GM12878 (cell line): ENCODE data around the gene CEND1. TPM values are rescaled to one million over a fixed set of nuclear protein-coding genes. Genes with fewer than 3 reads are reported as not detected.

ENCODE experiments used
- ATF2 ChIP-seq: IDR thresholded peaks from 2 replicates; pipeline ENCODE4 v1.6.1; 2012; ENCODE audit warnings: low read length, inconsistent platforms
- ATF3 ChIP-seq: IDR thresholded peaks from 2 replicates; pipeline ENCODE4 v1.6.1; 2011; ENCODE audit warnings: low read depth, mild to moderate bottlenecking, low read length, moderate library complexity, borderline replicate concordance; ENCODE audit errors: extremely low read depth
- BHLHE40 ChIP-seq, 2 experiments: fragments of 450-650 bp in 1 of 2; IDR thresholded peaks; 2 replicates each; pipeline ENCODE4 v1.6.1; 2011 to 2017; ENCODE audit warnings: low read depth in 2 of 2, borderline replicate concordance in 1 of 2, improper control_type of control experiment in 1 of 2, low read length in 1 of 2, mild to moderate bottlenecking in 1 of 2
- CEBPZ ChIP-seq: fragments of 150-350 bp; IDR thresholded peaks from 2 replicates; pipeline ENCODE4 v1.6.1; 2016; ENCODE audit warnings: low read depth, low read length
- DPF2 ChIP-seq: fragments of 450-650 bp; IDR thresholded peaks from 2 replicates; pipeline ENCODE4 v1.6.1; 2017; ENCODE audit warnings: mild to moderate bottlenecking
- E4F1 ChIP-seq: fragments of 450-650 bp; IDR thresholded peaks from 2 replicates; pipeline ENCODE4 v1.6.1; 2018; ENCODE audit warnings: borderline replicate concordance, mild to moderate bottlenecking; ENCODE audit not compliant: partially characterized antibody
- ETV6 ChIP-seq, 2 experiments: fragments of 450-650 bp in 1 of 2; IDR thresholded peaks in 1 of 2; conservative IDR thresholded peaks in 1 of 2; 2 replicates each; pipeline ENCODE4 v1.6.1; 2014; ENCODE audit warnings: antibody characterized with exemption in 1 of 2, borderline replicate concordance in 1 of 2, low read depth in 1 of 2, mild to moderate bottlenecking in 1 of 2, moderate library complexity in 1 of 2
- FOXK2 ChIP-seq: fragments of 450-650 bp; IDR thresholded peaks from 2 replicates; pipeline ENCODE4 v1.6.1; 2017; ENCODE audit warnings: mild to moderate bottlenecking, moderate library complexity
- HCFC1 ChIP-seq: fragments of 150-350 bp; IDR thresholded peaks from 2 replicates; pipeline ENCODE4 v1.6.1; 2014; ENCODE audit warnings: low read length
- IKZF2 ChIP-seq, 2 experiments: fragments of 450-650 bp; IDR thresholded peaks; 2 replicates each; pipeline ENCODE4 v1.6.1; 2017; ENCODE audit warnings: mild to moderate bottlenecking in 2 of 2, moderate library complexity in 2 of 2
- JUNB ChIP-seq: IDR thresholded peaks from 2 replicates; pipeline ENCODE4 v1.6.1; 2016; ENCODE audit warnings: antibody characterized with exemption, mild to moderate bottlenecking
- KAT2A ChIP-seq: conservative IDR thresholded peaks from 2 replicates; pipeline ENCODE4 v1.6.1; 2011; ENCODE audit warnings: low read depth, low read length; ENCODE audit not compliant: control insufficient read depth
- NR2C2 ChIP-seq: IDR thresholded peaks from 2 replicates; pipeline ENCODE4 v1.6.1; 2011; ENCODE audit warnings: borderline replicate concordance, low read depth; ENCODE audit not compliant: control insufficient read depth, insufficient read length
- POLR2AphosphoS5 ChIP-seq: IDR thresholded peaks from 2 replicates; pipeline ENCODE4 v1.6.1; 2011; ENCODE audit warnings: mild to moderate bottlenecking, low read length, inconsistent platforms
- SP1 ChIP-seq: IDR thresholded peaks from one replicate; pipeline ENCODE4 v1.6.1; 2011; ENCODE audit warnings: low read depth, low read length
- SUZ12 ChIP-seq: fragments of 200-600 bp; sonication (generic); IDR thresholded peaks from one replicate; pipeline ENCODE4 v1.6.1; 2018; ENCODE audit warnings: antibody characterized with exemption, mild to moderate bottlenecking; ENCODE audit not compliant: unreplicated experiment
- TAF1 ChIP-seq: IDR thresholded peaks from 2 replicates; pipeline ENCODE4 v1.6.1; 2011; ENCODE audit warnings: mild to moderate bottlenecking, low read depth, low read length, borderline replicate concordance
- WRNIP1 ChIP-seq: IDR thresholded peaks from 2 replicates; pipeline ENCODE4 v1.6.1; 2011; ENCODE audit warnings: low read depth, low read length, improper control_type of control experiment, borderline replicate concordance
- YBX1 ChIP-seq: fragments of 450-650 bp; IDR thresholded peaks from 2 replicates; pipeline ENCODE4 v1.6.1; 2016; ENCODE audit warnings: antibody characterized with exemption
- YY1 ChIP-seq: IDR thresholded peaks from 2 replicates; pipeline ENCODE4 v1.6.1; 2011; ENCODE audit warnings: low read depth, mild to moderate bottlenecking, low read length
- ZNF207 ChIP-seq: fragments of 450-650 bp; IDR thresholded peaks from 2 replicates; pipeline ENCODE4 v1.6.1; 2014; ENCODE audit warnings: antibody characterized with exemption, mild to moderate bottlenecking, borderline replicate concordance
- polyA plus RNA-seq, 11 experiments: library from polyadenylated mRNA; depleted of rRNA in 4 of 11; unstranded in 6 of 11; stranded (reverse) in 5 of 11; fragments of >200 nt; fragmentation: Nextera tagmentation in 4 of 11; fragmentation: Illumina TruSeq in 1 of 11; extraction: Ambion mirVana in 4 of 11; extraction: Trizol in 1 of 11; gene quantifications; 1 replicate in 1 of 11; 2 replicates in 10 of 11; pipeline versions ENCODE4 v1.2.1 to v1.2.3, GENCODE V29; 2011 to 2016; ENCODE audit warnings: inconsistent platforms in 2 of 11, missing spikeins in 2 of 11, low read depth in 1 of 11
- total RNA-seq, 4 experiments: library from RNA; depleted of rRNA in 3 of 4; stranded (reverse); fragments of >200 nt in 3 of 4; fragmentation: Illumina TruSeq in 1 of 4; extraction: Trizol in 1 of 4; gene quantifications; 2 replicates each; pipeline versions ENCODE4 v1.2.1 to v1.2.3, GENCODE V29; 2013 to 2021

Gene CEND1
- total and polyA plus RNA-seq, 10 of the 15 experiments (the other 5 are each of a cell fraction or from before 2014, with no cell fraction given): 0.31 to 13.6 (median 7.2) TPM; not detected in 1

- TF ChIP-seq CEBPZ (no peak), ATF2 (no peak), WRNIP1 (no peak), IKZF2 (IDR thresholded peaks at IDR 0.05) (peak in 1 of 2 experiments; percentile 27; a peak in 1 of 4 replicates), E4F1 (peak; percentile 35), YBX1 (no peak), SUZ12 (no peak), FOXK2 (0 out of 2 replicates have a peak, but pooled peaks have one; percentile 50), JUNB (no peak), ATF3 (peak; percentile 91), ETV6 (conservative IDR thresholded peaks at IDR 0.05 in 1 of 2, IDR thresholded peaks at IDR 0.05 in 1 of 2; ENCODE audit: borderline replicate concordance in 1 of 2, low read depth in 1 of 2) (no peak), DPF2 (no peak; the same call in 1 of the 2 replicates), YY1 (peak; percentile 88), SP1 (peak; percentile 80), ZNF207 (peak; percentile 67; the same call in 1 of the 2 replicates), TAF1 (peak; percentile 97), POLR2AphosphoS5 (peak; percentile 97), HCFC1 (peak; percentile 83), BHLHE40 (IDR thresholded peaks at IDR 0.05; ENCODE audit: borderline replicate concordance in 1 of 2, low read depth in 2 of 2, low read length in 1 of 2) (peak; percentile 90 to 95), KAT2A (no peak), NR2C2 (no peak)
Measured at GRCh38 chr11:809287-810039, 19.6 kb upstream of the CEND1 start, which contains the start of gene RPLP2 (continued).
